Naive thymus-derived CD4-positive, alpha-beta T cell (primary cell): ENCODE results near the gene NKG7. TPM values are rescaled to one million over a fixed set of nuclear protein-coding genes. Genes with fewer than 3 reads are reported as not detected.
"Not testable (repeated sequence)": the region's sequence is repeated elsewhere in the genome, so short reads cannot be mapped to it uniquely, and the experiment has no call there.

ENCODE experiments used
- ATAC-seq: fragments of 150-1000 bp; cut with Tn5 transposase; 2 replicates; pipeline ENCODE4 v1.10.0; 2021; ENCODE audit warnings: mild to moderate bottlenecking, moderate library complexity
- CTCF ChIA-PET: fragments of 350-600 bp; sonication (Branson Sonifier 250); formaldehyde crosslinking; loops from one replicate; lab custom pipeline; 2021; ENCODE audit warnings: antibody characterized with exemption; lab: Charles Lee
- POLR2A ChIA-PET: fragments of 350-600 bp; sonication (Branson Sonifier 250); formaldehyde crosslinking; loops from one replicate; lab custom pipeline; 2021; ENCODE audit warnings: antibody characterized with exemption, inconsistent platforms; lab: Charles Lee
- DNase-seq, 9 donors: peaks; one replicate each; pipeline versions ENCODE4 v3.0.0 to v3.0.0-alpha.2; 2020 to 2022; ENCODE audit warnings: mixed read lengths in 1 of 9
- H3K27ac ChIP-seq: one replicate; pipeline ENCODE4 v1.7.0; 2013; ENCODE audit warnings: mild to moderate bottlenecking, low read depth, low read length, moderate library complexity
- H3K27me3 ChIP-seq, 2 donors: one replicate each; pipeline ENCODE4 v1.7.0; 2013; ENCODE audit warnings: low read length in 2 of 2, mild to moderate bottlenecking in 2 of 2, moderate library complexity in 2 of 2; ENCODE audit not compliant: control insufficient read depth in 2 of 2, insufficient read depth in 2 of 2
- H3K36me3 ChIP-seq, 3 experiments: 1 replicate in 2 of 3; 2 replicates in 1 of 3; pipeline ENCODE4 v1.7.0; 2013; ENCODE audit warnings: low read length in 3 of 3, mild to moderate bottlenecking in 3 of 3, moderate library complexity in 1 of 3; ENCODE audit not compliant: insufficient read depth in 3 of 3, control insufficient read depth in 2 of 3
- H3K4me1 ChIP-seq, 2 donors: one replicate each; pipeline ENCODE4 v1.7.0; 2013; ENCODE audit warnings: low read length in 2 of 2, mild to moderate bottlenecking in 2 of 2, moderate library complexity in 1 of 2; ENCODE audit not compliant: control insufficient read depth in 2 of 2, insufficient read depth in 2 of 2
- H3K4me3 ChIP-seq: 2 replicates; pipeline ENCODE4 v1.7.0; 2013; ENCODE audit warnings: mild to moderate bottlenecking, low read length
- H3K9me3 ChIP-seq, 3 experiments: 1 replicate in 2 of 3; 2 replicates in 1 of 3; pipeline ENCODE4 v1.7.0; 2013; ENCODE audit warnings: low read length in 3 of 3; ENCODE audit not compliant: control insufficient read depth in 2 of 3
- H3K27ac Mint-ChIP-seq, 9 donors: one replicate each; pipeline ENCODE4 v1.8.0; 2020 to 2022; ENCODE audit warnings: mixed read lengths in 9 of 9, mild to moderate bottlenecking in 8 of 9, moderate library complexity in 5 of 9, inconsistent platforms in 2 of 9
- H3K27me3 Mint-ChIP-seq, 5 donors: one replicate each; pipeline ENCODE4 v1.8.0; 2021 to 2022; ENCODE audit warnings: mixed read lengths in 5 of 5, mild to moderate bottlenecking in 1 of 5
- H3K36me3 Mint-ChIP-seq, 5 donors: one replicate each; pipeline ENCODE4 v1.8.0; 2020 to 2022; ENCODE audit warnings: mixed read lengths in 5 of 5, mild to moderate bottlenecking in 3 of 5, inconsistent platforms in 1 of 5
- H3K4me1 Mint-ChIP-seq, 7 donors: one replicate each; pipeline ENCODE4 v1.8.0; 2020 to 2022; ENCODE audit warnings: mixed read lengths in 7 of 7, mild to moderate bottlenecking in 3 of 7, inconsistent platforms in 1 of 7
- H3K4me3 Mint-ChIP-seq, 10 donors: one replicate each; pipeline ENCODE4 v1.8.0; 2020 to 2022; ENCODE audit warnings: mild to moderate bottlenecking in 10 of 10, mixed read lengths in 10 of 10, moderate library complexity in 6 of 10, inconsistent platforms in 2 of 10
- H3K9me3 Mint-ChIP-seq, 11 donors: one replicate each; pipeline ENCODE4 v1.8.0; 2020 to 2022; ENCODE audit warnings: mixed read lengths in 11 of 11, mild to moderate bottlenecking in 4 of 11, inconsistent platforms in 1 of 11, moderate library complexity in 1 of 11
- intact Hi-C, 2 donors: fragments of 100-400 bp; cut with micrococcal nuclease; formaldehyde crosslinking; loops; one replicate each; pipeline ENCODE4 v1.15.1; 2023
- polyA plus RNA-seq, 2 donors: library from polyadenylated mRNA; unstranded; fragments of 300-500 nt; fragmentation: Illumina TruSeq; gene quantifications; one replicate each; pipeline ENCODE4 v1.2.3, GENCODE V29; 2021
- total RNA-seq, 6 experiments: library from RNA in 5 of 6; stranded (reverse) in 5 of 6; gene quantifications; 1 replicate in 5 of 6; 2 replicates in 1 of 6; pipeline ENCODE4 v1.2.3 and lab custom pipeline; 2021 to 2026

NKG7 gene
- total and polyA plus RNA-seq, 7 experiments from 2014 or later: 3.9 to 336 (median 9.8) TPM

DNA sequence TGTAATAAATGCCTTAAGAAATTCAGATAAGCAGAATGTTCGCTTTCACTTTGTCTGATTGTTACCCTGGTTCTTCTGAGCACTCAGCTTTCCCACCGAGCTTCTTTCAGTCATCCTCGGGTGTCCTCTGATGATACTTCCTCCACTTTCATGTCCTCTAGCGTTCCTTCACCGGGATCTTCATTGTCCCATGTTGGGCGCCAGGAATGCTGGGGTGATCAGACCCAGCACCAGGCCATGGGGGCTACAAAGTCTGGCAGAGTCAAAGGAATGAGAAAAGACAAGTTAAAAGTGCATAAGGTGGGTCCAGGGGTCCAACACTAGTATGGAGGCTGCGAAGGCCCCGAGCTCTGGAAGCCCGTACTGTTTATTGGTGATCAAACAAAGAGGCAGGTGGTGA lies 29.7 kb upstream of the NKG7 start:
- ATAC-seq: no peak
- no peak overlapping the region for H3K4me3 Mint-ChIP-seq

DNA sequence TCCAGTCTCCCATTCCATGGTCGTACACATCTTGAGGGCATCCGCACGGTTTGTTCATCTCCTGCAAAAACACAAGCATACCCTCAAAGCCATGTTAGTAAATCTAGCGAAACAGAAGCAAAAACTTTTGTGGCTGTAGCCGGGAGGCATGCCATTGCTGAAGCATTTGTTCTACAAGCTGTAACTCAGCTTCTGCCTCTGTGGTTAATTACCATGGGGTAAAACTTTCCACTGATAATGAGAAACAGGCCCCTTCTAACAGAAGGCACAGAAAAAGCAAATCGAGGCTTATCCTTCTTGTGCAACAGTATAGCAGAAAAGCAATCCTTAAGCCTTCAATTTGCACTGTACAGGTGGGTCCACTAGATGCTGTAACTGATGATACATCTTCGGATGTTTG lies 27.5 kb upstream of the NKG7 start:
- H3K27ac Mint-ChIP-seq, H3K4me3 ChIP-seq, ATAC-seq, H3K27me3 ChIP-seq, H3K27ac ChIP-seq, H3K9me3 ChIP-seq, DNase-seq, POLR2A ChIA-PET, H3K36me3 ChIP-seq, H3K4me1 ChIP-seq, H3K4me3 Mint-ChIP-seq, intact Hi-C loops, H3K27me3 Mint-ChIP-seq: not testable (repeated sequence)
- Mint-ChIP-seq H3K9me3 (peaks cover 6 to 29% (median 19%) of the 10 kb centered on the region in 11 donors), H3K36me3 (peaks cover 4 to 20% (median 13%) of the 10 kb centered on the region in 5 donors), H3K4me1 (peaks cover 0 to 24% (median 1%) of the 10 kb centered on the region in 7 donors)
- CTCF ChIA-PET: interaction anchor here (0.5 to 1.4 kb wide), 3 partner anchors 41 to 193 kb away, joined by 3 to 5 read pairs (median 3); no protein-coding TSS in a partner anchor

More for the DNA sequence above, 29.7 kb upstream of the NKG7 start:
- H3K27me3 ChIP-seq: no peaks in the 10 kb centered on the region
- no peak for DNase-seq
- peaks cover 6 to 32% (median 20%) of the 10 kb centered on the region in 11 donors for H3K9me3 Mint-ChIP-seq
- POLR2A ChIA-PET: no interaction called here
- no peak overlapping the region for H3K27ac ChIP-seq
- H3K4me3 ChIP-seq: no peak overlapping the region
- CTCF ChIA-PET: interaction anchor here (0.7 kb wide), 1 partner anchor 113 kb away, joined by 3 read pairs; no protein-coding TSS in a partner anchor
- H3K4me1 Mint-ChIP-seq: peaks cover 0 to 8% (median 0%) of the 10 kb centered on the region in 7 donors
- H3K9me3 ChIP-seq: peaks cover 0 to 11% (median 5%) of the 10 kb centered on the region in 3 experiments
- H3K27me3 Mint-ChIP-seq: peaks cover 0 to 11% (median 5%) of the 10 kb centered on the region in 5 donors
- intact Hi-C loops: no loop called here
- H3K36me3 Mint-ChIP-seq: peaks cover 4 to 20% (median 16%) of the 10 kb centered on the region in 5 donors
- H3K4me1 ChIP-seq: no peaks in the 10 kb centered on the region
- H3K36me3 ChIP-seq: no peaks in the 10 kb centered on the region
- no peak overlapping the region for H3K27ac Mint-ChIP-seq

- Histone ChIP-seq H3K9me3 (peaks cover 0 to 8% (median 5%) of the 10 kb centered on the region in 3 experiments), H3K36me3 (no peaks in the 10 kb centered on the region), H3K27ac (no peak overlapping the region), H3K27me3 (no peaks in the 10 kb centered on the region), H3K4me3 (no peak overlapping the region), H3K4me1 (peaks cover 0 to 9% of the 10 kb centered on the region in 2 donors)
- Mint-ChIP-seq H3K4me1 (peaks cover 0 to 31% (median 8%) of the 10 kb centered on the region in 7 donors), H3K9me3 (peaks cover 6 to 24% (median 19%) of the 10 kb centered on the region in 11 donors), H3K27ac (no peak overlapping the region), H3K36me3 (peaks cover 4 to 20% (median 13%) of the 10 kb centered on the region in 5 donors), H3K4me3 (no peak overlapping the region), H3K27me3 (peaks cover 0 to 6% (median 0%) of the 10 kb centered on the region in 5 donors)
- CTCF ChIA-PET: interaction anchor here (1.4 kb wide), 1 partner anchor 42 kb away, joined by 3 read pairs; no protein-coding TSS in a partner anchor
- intact Hi-C loops: no loop called here
- no peak for DNase-seq
- POLR2A ChIA-PET: no interaction called here
- ATAC-seq: no peak
Measured at GRCh38 chr19:51399231-51399630, 26.8 kb upstream of the NKG7 start.

GRCh38 chr19:51398096-51398704 lies 25.7 kb upstream of the NKG7 start:
- H3K27ac ChIP-seq: no peak overlapping the region
- Mint-ChIP-seq H3K4me3 (no peak overlapping the region), H3K36me3 (peaks cover 4 to 14% (median 11%) of the 10 kb centered on the region in 5 donors), H3K27ac (no peak overlapping the region), H3K4me1 (peaks cover 0 to 38% (median 11%) of the 10 kb centered on the region in 7 donors), H3K9me3 (peaks cover 6 to 17% (median 12%) of the 10 kb centered on the region in 11 donors), H3K27me3 (peaks cover 0 to under 1% (median 0%) of the 10 kb centered on the region in 5 donors)
- DNase-seq (peak in 2 of 9 donors; percentile 8 to 18), ATAC-seq (no peak)
- intact Hi-C loops: loop anchor here in 1 of 2 donors (1.0 kb wide), 1 partner anchor 41 kb away; no protein-coding TSS in a partner anchor
- POLR2A ChIA-PET: interaction anchor here (0.6 to 1.0 kb wide), 2 partner anchors 49 to 76 kb away, joined by 3 read pairs; no protein-coding TSS in a partner anchor
- no peak overlapping the region for H3K4me3 ChIP-seq
- CTCF ChIA-PET: no interaction called here
- no peaks in the 10 kb centered on the region for H3K27me3 ChIP-seq
- peaks cover 0 to 14% of the 10 kb centered on the region in 2 donors for H3K4me1 ChIP-seq
- H3K36me3 ChIP-seq: no peaks in the 10 kb centered on the region
- H3K9me3 ChIP-seq: peaks cover 0 to 8% (median 5%) of the 10 kb centered on the region in 3 experiments

DNA sequence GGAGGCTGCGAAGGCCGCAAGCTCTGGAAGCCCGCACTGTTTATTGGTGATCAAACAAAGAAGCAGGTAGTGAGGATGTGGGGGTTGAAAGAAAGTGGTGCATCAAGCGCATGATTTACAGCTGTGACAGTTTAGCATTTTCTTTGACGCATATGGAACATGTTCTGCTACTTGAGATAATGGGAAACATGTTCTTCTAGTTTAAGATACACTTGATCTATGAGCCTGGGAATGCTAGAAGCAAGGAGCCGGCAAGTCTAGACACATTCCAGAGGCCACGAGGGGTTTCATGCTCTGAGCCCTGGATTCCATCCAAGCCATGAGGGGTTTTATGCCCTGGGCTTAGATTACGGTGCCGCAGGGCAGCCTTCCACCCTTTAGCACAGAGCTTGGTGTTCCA lies 25.0 kb upstream of the NKG7 start:
- H3K27ac ChIP-seq, H3K27me3 Mint-ChIP-seq, DNase-seq, H3K27ac Mint-ChIP-seq, ATAC-seq, H3K4me3 ChIP-seq, CTCF ChIA-PET, intact Hi-C loops, H3K36me3 ChIP-seq, H3K36me3 Mint-ChIP-seq, H3K9me3 ChIP-seq, H3K27me3 ChIP-seq: not testable (repeated sequence)
- H3K4me3 Mint-ChIP-seq: peak overlapping the region in 1 of 10 donors; percentile 16
- peaks cover 0 to 45% (median 11%) of the 10 kb centered on the region in 7 donors for H3K4me1 Mint-ChIP-seq
- POLR2A ChIA-PET: interaction anchor here (0.6 to 1.0 kb wide), 2 partner anchors 48 to 77 kb away, joined by 3 read pairs; no protein-coding TSS in a partner anchor
- peaks cover 0 to 14% of the 10 kb centered on the region in 2 donors for H3K4me1 ChIP-seq
- peaks cover 6 to 12% (median 8%) of the 10 kb centered on the region in 11 donors for H3K9me3 Mint-ChIP-seq

DNA sequence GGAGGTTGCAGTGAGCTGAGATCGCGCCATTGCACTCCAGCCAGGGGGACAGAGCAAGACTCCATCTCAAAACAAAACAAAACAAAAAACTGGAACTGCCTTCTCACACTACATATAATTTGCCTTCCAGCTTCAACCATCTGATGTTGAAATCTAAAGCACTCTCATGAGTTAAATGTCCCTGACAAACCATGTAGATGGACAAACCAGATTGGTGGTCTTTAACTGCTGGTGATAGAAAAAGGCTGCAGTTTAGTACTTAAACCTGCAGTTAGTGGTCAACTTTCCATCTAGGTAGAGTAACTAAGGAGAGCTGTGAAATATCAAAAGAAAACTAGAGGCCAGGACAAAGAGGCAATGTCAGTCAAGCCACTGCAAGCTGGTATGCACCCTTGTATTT lies 23.7 kb upstream of the NKG7 start:
- no peaks in the 10 kb centered on the region for H3K36me3 Mint-ChIP-seq
- peak overlapping the region in 1 of 9 donors; percentile 58 for H3K27ac Mint-ChIP-seq
- no peak overlapping the region for H3K4me3 ChIP-seq
- H3K9me3 ChIP-seq: no peaks in the 10 kb centered on the region
- H3K4me1 Mint-ChIP-seq: peaks cover 4 to 50% (median 14%) of the 10 kb centered on the region in 7 donors
- no peak overlapping the region for H3K27ac ChIP-seq
- H3K27me3 ChIP-seq: no peaks in the 10 kb centered on the region
- POLR2A ChIA-PET: no interaction called here
- intact Hi-C loops: no loop called here
- peaks cover 0 to 14% of the 10 kb centered on the region in 2 donors for H3K4me1 ChIP-seq
- peaks cover 0 to 2% (median 0%) of the 10 kb centered on the region in 5 donors for H3K27me3 Mint-ChIP-seq
- peak overlapping the region in 1 of 10 donors; percentile 12 for H3K4me3 Mint-ChIP-seq
- ATAC-seq (no peak), DNase-seq (no peak)
- peaks cover 0 to 4% (median 0%) of the 10 kb centered on the region in 11 donors for H3K9me3 Mint-ChIP-seq
- no peaks in the 10 kb centered on the region for H3K36me3 ChIP-seq
- CTCF ChIA-PET: no interaction called here
